NT2/D1 (cell line): ENCODE measurements around the gene SLC9A9.

Source experiments
- SUZ12 ChIP-seq: IDR thresholded peaks from 2 replicates; pipeline ENCODE4 v1.6.1; 2011; ENCODE audit not compliant: insufficient read length, insufficient read depth; ENCODE audit errors: extremely low read depth
- YY1 ChIP-seq: IDR thresholded peaks from 2 replicates; pipeline ENCODE4 v1.6.1; 2011; ENCODE audit not compliant: insufficient read length, insufficient read depth
- ZNF274 ChIP-seq: IDR thresholded peaks from 2 replicates; pipeline ENCODE4 v1.6.1; 2011; ENCODE audit warnings: mild to moderate bottlenecking, low read depth, low read length

DNA sequence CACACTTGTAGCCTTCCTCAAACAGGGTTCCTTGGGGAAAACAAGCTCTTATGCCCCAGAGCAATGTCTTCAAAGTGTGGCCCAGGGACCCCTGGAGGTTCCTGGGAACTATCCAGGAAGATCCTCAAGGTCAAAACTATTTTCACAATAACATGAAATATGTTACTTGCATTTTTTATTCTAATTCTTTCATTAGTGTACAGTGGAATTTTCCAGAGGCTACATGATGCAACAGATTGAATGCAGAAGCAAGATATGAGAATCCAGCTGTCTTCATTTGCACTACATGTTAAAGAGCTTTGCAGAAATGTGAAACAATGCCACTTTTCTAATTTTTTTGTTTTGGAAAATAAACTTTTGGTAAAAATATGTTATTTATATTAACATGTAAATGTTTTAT lies 190.9 kb downstream of the SLC9A9 start:
- no peak for TF ChIP-seq YY1
- no peak for TF ChIP-seq SUZ12
- TF ChIP-seq ZNF274: no peak
